ENCODE measurements around the gene HECW1.

DNA sequence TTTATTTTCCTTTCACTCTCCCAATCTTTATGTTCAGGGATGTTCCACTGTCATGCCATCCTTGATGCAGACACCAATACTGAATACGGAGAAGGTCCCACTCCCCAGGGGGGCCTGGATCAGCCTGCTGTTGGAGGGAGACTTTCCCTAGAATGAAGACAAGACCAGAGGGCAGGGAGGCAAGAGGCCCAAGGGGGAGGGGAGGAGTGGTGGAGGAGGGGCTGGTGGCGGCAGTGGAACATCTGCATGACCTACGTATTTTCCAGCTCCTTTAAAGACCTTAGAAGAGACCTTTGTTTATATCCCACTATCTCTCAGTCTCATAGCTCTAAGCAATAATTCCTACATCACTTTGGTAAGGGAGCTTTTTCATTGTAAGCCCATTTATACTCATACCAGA, 183.0 kb downstream of the HECW1 start:
- 0 out of 3 replicates have a peak, but pooled peaks of 1 of the 2 experiments have one; percentile 31 for TF ChIP-seq POLR2A (IDR thresholded peaks at IDR 0.05; ENCODE audit: control extremely low read depth in 1 of 2, low read depth in 2 of 2, low read length in 2 of 2)
- TF ChIP-seq KDM1A (IDR thresholded peaks at IDR 0.05; ENCODE audit: borderline replicate concordance, low read length) = no peak
- 0 out of 2 replicates have a peak, but pooled peaks have one; percentile 56 for TF ChIP-seq TCF12 (IDR thresholded peaks at IDR 0.05; ENCODE audit: low read depth, low read length)
- TF ChIP-seq CBX5 (IDR thresholded peaks at IDR 0.05; ENCODE audit: low read depth, low read length) = no peak
- TF ChIP-seq EP300 (IDR thresholded peaks at IDR 0.05; ENCODE audit: borderline replicate concordance in 1 of 2, low read depth in 2 of 2, low read length in 2 of 2) = no peak
- no peak for TF ChIP-seq PHF8 (conservative IDR thresholded peaks at IDR 0.05; ENCODE audit: low read depth, low read length)
- TF ChIP-seq CTCF (IDR thresholded peaks at IDR 0.05; ENCODE audit: control extremely low read depth in 1 of 3, insufficient read depth in 1 of 3, low read depth in 1 of 3, low read length in 3 of 3) = no peak
- TF ChIP-seq HDAC6 (IDR thresholded peaks at IDR 0.05; ENCODE audit: low read depth, low read length) = no peak
- TF ChIP-seq TEAD4 (IDR thresholded peaks at IDR 0.05; ENCODE audit: low read depth, low read length) = no peak

Measured in H1 (cell line).